Astrocyte (in vitro differentiated cells and primary cell): Measurements from ENCODE around the gene BPIFA3.

Experiments used
- CTCF ChIP-seq: IDR thresholded peaks from 2 replicates; pipeline ENCODE4 v1.5.1; 2011; ENCODE audit warnings: low read depth, mild to moderate bottlenecking, inconsistent platforms, low read length, moderate library complexity; ENCODE audit not compliant: insufficient read depth
- EZH2 ChIP-seq: IDR thresholded peaks from 2 replicates; pipeline ENCODE4 v1.6.1; 2012; ENCODE audit warnings: mild to moderate bottlenecking, low read length, inconsistent platforms; ENCODE audit not compliant: insufficient read depth

DNA sequence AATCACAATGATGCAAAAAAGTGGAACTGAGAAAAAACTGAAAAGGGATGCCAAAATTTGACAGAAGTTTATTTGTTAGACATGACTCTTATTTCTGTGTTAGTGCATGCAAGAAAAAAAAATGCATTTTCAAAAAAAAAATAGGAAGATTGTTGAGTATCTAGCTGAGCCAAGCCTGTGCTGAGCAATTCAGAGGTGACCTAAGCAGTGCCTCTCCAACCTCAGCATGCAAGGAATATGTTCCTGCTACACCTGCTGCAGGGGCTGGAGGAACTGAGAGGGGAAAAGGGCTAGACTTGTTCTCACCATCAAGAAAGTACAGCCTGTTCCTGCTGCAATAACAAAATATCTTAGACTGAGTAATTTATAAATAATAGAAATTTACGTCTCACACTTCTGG is 25.2 kb upstream of the BPIFA3 start:
- TF ChIP-seq CTCF, result no peak
- TF ChIP-seq EZH2, result no peak
